Stimulated activated CD8-positive, alpha-beta memory T cell treated with anti-CD3 and anti-CD28 coated beads, Interleukin-15, amount 100 ng/mL, for 1 hour (primary cell): ENCODE data around the gene ADGRG1.
"Not testable (repeated sequence)": the region's sequence is repeated elsewhere in the genome, so short reads cannot be mapped to it uniquely, and the experiment has no call there.

Experiments used
- DNase-seq: peaks from one replicate; pipeline ENCODE4 v3.0.0-alpha.2; 2020; ENCODE audit warnings: low read depth

ADGRG1 gene

GRCh38 chr16:57628008-57628781 is at the start of gene ADGRG1:
Gene ADGRG1 (plus strand): TSS chr16:57628630. CDS start chr16:57650288, 21,658 bp downstream.
- DNase-seq: no peak

GRCh38 chr16:57579361-57579665 is 49.1 kb upstream of the ADGRG1 start:
- no peak for DNase-seq

- no peak for DNase-seq
Observed at GRCh38 chr16:57585051-57585687, 43.3 kb upstream of the ADGRG1 start.

- DNase-seq: no peak
Observed at GRCh38 chr16:57588831-57589230, 39.6 kb upstream of the ADGRG1 start.

- DNase-seq: no peak
Observed at GRCh38 chr16:57589374-57589773, 39.1 kb upstream of the ADGRG1 start.

GRCh38 chr16:57590654-57591085 is 37.8 kb upstream of the ADGRG1 start:
- DNase-seq: no peak

- DNase-seq: peak; percentile 42
Observed at GRCh38 chr16:57591086-57591869, 37.2 kb upstream of the ADGRG1 start.

- DNase-seq: no peak
Observed at GRCh38 chr16:57591870-57592485, 36.5 kb upstream of the ADGRG1 start.

- peak; percentile 42 for DNase-seq
Observed at GRCh38 chr16:57592591-57593003, 35.8 kb upstream of the ADGRG1 start.

- no peak for DNase-seq
Observed at GRCh38 chr16:57593021-57593420, 35.4 kb upstream of the ADGRG1 start.

- DNase-seq: no peak
Observed at GRCh38 chr16:57593990-57594389, 34.4 kb upstream of the ADGRG1 start.

- no peak for DNase-seq
Observed at GRCh38 chr16:57594531-57595031, 33.8 kb upstream of the ADGRG1 start.

- not testable (repeated sequence) for DNase-seq
Observed at GRCh38 chr16:57596234-57596633, 32.2 kb upstream of the ADGRG1 start.

- DNase-seq: no peak
Observed at GRCh38 chr16:57598437-57598836, 30.0 kb upstream of the ADGRG1 start.

- DNase-seq: no peak
Observed at GRCh38 chr16:57600048-57600835, 28.2 kb upstream of the ADGRG1 start.

- DNase-seq: no peak
Observed at GRCh38 chr16:57600952-57601580, 27.4 kb upstream of the ADGRG1 start.

GRCh38 chr16:57601801-57602478 is 26.5 kb upstream of the ADGRG1 start:
- DNase-seq: no peak

- no peak for DNase-seq
Observed at GRCh38 chr16:57603115-57604024, 25.1 kb upstream of the ADGRG1 start.

- no peak for DNase-seq
Observed at GRCh38 chr16:57604177-57604576, 24.3 kb upstream of the ADGRG1 start.
